ENCODE measurements around the gene PKIG. TPM values are rescaled to one million over a fixed set of nuclear protein-coding genes. Genes with fewer than 3 reads are reported as not detected.
A peak's percentile ranks its signal among the peaks of the same experiment; 100 is the strongest.

PKIG gene
- total and polyA plus RNA-seq, 2 donors (not counting 3 experiments of a cell fraction or from before 2014, with no cell fraction given), result 135 to 167 TPM

- ChIA-PET CTCF (interaction anchor here (0.7 to 4.4 kb wide), 8 partner anchors 8 to 55 kb away, joined by 3 to 17 read pairs (median 4); no protein-coding TSS in a partner anchor), POLR2A (interaction anchor here (2.4 kb wide), 1 partner anchor 12 kb away, joined by 7 read pairs; no protein-coding TSS in a partner anchor)
These were observed 4.0 kb downstream of the PKIG start for GRCh38 chr20:44586289-44586911.

More at GRCh38 chr20:44586289-44586911, 4.0 kb downstream of the PKIG start:
- Histone ChIP-seq H3K4me3 (replicated peaks in 1 of 3; ENCODE audit: insufficient read depth in 1 of 3, low read depth in 1 of 3, low read length in 3 of 3) (no peak overlapping the region), H4K20me1 (replicated peaks; ENCODE audit: control insufficient read depth, extremely low read depth, insufficient read depth, low read length) (no peaks in the 10 kb centered on the region), H3K9me3 (replicated peaks; ENCODE audit: control insufficient read depth, insufficient read depth, low read length) (no peaks in the 10 kb centered on the region), H2AFZ (ENCODE audit: low read depth, low read length) (no peak overlapping the region), H3K9ac (replicated peaks; ENCODE audit: extremely low read depth, insufficient read depth, low read length) (no peak overlapping the region), H3K9me1 (replicated peaks; ENCODE audit: control insufficient read depth, extremely low read depth, insufficient read depth, low read length) (no peaks in the 10 kb centered on the region), H3K36me3 (ENCODE audit: control insufficient read depth in 2 of 2, extremely low read depth in 1 of 2, insufficient read depth in 2 of 2, low read length in 2 of 2) (peaks cover 8 to 10% of the 10 kb centered on the region in 2 experiments), H3K27ac (ENCODE audit: insufficient read depth, low read depth, low read length) (no peak overlapping the region), H3K79me2 (ENCODE audit: control insufficient read depth, insufficient read depth, low read length) (peaks cover 85% of the 10 kb centered on the region), H3K4me2 (ENCODE audit: insufficient read depth, low read length) (peak overlapping the region; percentile 20), H3K4me1 (ENCODE audit: control insufficient read depth, extremely low read depth, insufficient read depth, low read length) (peaks cover 73% of the 10 kb centered on the region), H3K27me3 (ENCODE audit: control insufficient read depth in 2 of 2, insufficient read depth in 2 of 2, low read length in 2 of 2) (no peaks in the 10 kb centered on the region)
- dilution Hi-C loops (cut with MboI; ENCODE audit: extremely low pct_ligation_motif_present, low sequenced_read_pairs), result no loop called here
- intact Hi-C loops (cut with micrococcal nuclease), result no loop called here
- no peak for TF ChIP-seq MYC (IDR thresholded peaks at IDR 0.05; ENCODE audit: low read depth, low read length)
- TF ChIP-seq MAX (IDR thresholded peaks at IDR 0.05; ENCODE audit: insufficient read depth, insufficient read length), result no peak
- no peak for TF ChIP-seq JUN (IDR thresholded peaks at IDR 0.05; ENCODE audit: borderline replicate concordance, insufficient read depth, insufficient read length, low read depth)
- TF ChIP-seq GATA2 (IDR thresholded peaks at IDR 0.05; ENCODE audit: insufficient read depth, insufficient read length, low read depth, low read length), result no peak
- no peak for TF ChIP-seq CTCF (IDR thresholded peaks at IDR 0.05; ENCODE audit: extremely low read depth in 1 of 2, insufficient read depth in 1 of 2, low read depth in 1 of 2, low read length in 2 of 2)
- no peak for TF ChIP-seq EZH2 (IDR thresholded peaks at IDR 0.05; ENCODE audit: borderline replicate concordance, low read depth, low read length, severe bottlenecking)
- TF ChIP-seq FOS (IDR thresholded peaks at IDR 0.05; ENCODE audit: borderline replicate concordance, insufficient read depth, low read length), result no peak
- no peak for TF ChIP-seq POLR2AphosphoS5 (IDR thresholded peaks at IDR 0.05; ENCODE audit: insufficient read depth, low read depth, low read length)
- TF ChIP-seq POLR2A (IDR thresholded peaks at IDR 0.05; ENCODE audit: low read depth, low read length), result no peak
- BruUV-seq (replicated peaks), result no TSS peak
- FAIRE-seq (no peak), DNase-seq (ENCODE audit: low read depth, low spot score) (peak; percentile 30)
